ENCODE results near the gene MCM6.

Gene MCM6

DNA sequence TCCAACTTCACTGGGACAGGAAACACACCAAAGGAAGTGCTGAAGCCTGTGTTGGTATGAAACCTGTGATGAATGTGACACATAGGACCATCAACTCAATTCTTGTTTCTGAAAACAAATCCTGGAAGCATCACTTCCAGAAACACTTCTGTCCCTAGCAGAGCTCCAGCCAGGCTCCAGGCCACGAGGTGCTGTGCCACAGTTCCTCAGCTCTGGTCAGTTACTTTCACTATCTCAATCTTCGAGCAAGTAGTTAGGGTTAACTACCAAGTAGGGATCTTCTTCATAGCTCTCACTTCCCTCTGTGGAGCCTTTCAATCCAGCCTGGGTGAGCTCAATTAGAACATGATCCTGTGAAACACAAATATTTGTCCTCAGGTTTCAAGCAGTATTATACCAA lies 35.6 kb downstream of the MCM6 start:
- DNase-seq (ENCODE audit: low spot score), result no peak
- TF ChIP-seq, protein P1, sequence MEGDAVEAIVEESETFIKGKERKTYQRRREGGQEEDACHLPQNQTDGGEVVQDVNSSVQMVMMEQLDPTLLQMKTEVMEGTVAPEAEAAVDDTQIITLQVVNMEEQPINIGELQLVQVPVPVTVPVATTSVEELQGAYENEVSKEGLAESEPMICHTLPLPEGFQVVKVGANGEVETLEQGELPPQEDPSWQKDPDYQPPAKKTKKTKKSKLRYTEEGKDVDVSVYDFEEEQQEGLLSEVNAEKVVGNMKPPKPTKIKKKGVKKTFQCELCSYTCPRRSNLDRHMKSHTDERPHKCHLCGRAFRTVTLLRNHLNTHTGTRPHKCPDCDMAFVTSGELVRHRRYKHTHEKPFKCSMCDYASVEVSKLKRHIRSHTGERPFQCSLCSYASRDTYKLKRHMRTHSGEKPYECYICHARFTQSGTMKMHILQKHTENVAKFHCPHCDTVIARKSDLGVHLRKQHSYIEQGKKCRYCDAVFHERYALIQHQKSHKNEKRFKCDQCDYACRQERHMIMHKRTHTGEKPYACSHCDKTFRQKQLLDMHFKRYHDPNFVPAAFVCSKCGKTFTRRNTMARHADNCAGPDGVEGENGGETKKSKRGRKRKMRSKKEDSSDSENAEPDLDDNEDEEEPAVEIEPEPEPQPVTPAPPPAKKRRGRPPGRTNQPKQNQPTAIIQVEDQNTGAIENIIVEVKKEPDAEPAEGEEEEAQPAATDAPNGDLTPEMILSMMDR (conservative IDR thresholded peaks at IDR 0.05; ENCODE audit: low read depth), result no peak
- POLR2A ChIA-PET (ENCODE audit: low non-redundant PET), result no interaction called here
- H3K27ac ChIP-seq, result no peak overlapping the region
- CTCF ChIA-PET, result interaction anchor here (0.6 kb wide), 1 partner anchor 21 kb away, joined by 3 read pairs; no protein-coding TSS in a partner anchor

DNA sequence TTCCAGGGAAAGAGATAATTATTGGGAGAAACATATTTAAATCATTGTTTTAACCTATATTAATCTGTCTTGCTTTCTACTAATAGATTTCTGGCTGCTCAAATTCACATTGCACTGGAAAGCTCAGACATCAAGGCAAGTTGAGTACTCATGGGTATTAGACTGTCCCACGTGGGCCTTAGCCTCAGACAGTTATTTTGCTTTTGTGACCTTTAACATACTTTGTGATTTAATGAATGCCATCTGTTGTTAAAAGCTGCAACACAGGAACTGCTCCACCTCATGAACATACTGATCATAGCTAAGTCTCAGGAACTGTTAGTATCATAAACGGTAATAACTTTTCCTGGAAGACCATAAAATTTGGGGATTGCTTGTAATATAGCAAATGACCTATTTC lies 36.5 kb downstream of the MCM6 start:
- no peak overlapping the region for H3K27ac ChIP-seq
- ChIA-PET CTCF (no interaction called here), POLR2A (ENCODE audit: low non-redundant PET) (no interaction called here)
- no peak for DNase-seq (ENCODE audit: low spot score)
- TF ChIP-seq, protein P1 (conservative IDR thresholded peaks at IDR 0.05; ENCODE audit: low read depth), result no peak

DNA sequence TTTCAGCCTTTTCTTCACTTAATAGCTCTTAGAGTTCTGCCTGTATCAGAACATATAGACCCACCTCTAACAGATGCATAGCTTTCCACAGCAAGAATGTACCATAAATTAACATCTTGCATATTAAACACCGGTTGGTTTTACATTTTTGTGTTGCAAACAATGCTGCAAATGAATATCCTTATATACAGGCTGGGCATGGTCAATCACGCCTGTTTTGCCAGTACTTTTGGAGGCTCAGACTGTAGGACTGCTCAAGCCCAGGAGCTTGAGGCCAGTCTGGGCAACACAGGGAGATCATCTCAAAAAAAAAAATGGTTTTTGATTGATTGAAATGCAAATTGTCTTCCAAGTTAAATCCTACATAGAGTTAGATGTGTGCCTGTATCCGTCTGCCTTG lies 37.7 kb downstream of the MCM6 start:
- TF ChIP-seq, protein P1 (conservative IDR thresholded peaks at IDR 0.05; ENCODE audit: low read depth), result no peak
- DNase-seq (ENCODE audit: low spot score), result no peak
- H3K27ac ChIP-seq, result no peak overlapping the region
- POLR2A ChIA-PET (ENCODE audit: low non-redundant PET), result no interaction called here
- CTCF ChIA-PET, result no interaction called here

DNA sequence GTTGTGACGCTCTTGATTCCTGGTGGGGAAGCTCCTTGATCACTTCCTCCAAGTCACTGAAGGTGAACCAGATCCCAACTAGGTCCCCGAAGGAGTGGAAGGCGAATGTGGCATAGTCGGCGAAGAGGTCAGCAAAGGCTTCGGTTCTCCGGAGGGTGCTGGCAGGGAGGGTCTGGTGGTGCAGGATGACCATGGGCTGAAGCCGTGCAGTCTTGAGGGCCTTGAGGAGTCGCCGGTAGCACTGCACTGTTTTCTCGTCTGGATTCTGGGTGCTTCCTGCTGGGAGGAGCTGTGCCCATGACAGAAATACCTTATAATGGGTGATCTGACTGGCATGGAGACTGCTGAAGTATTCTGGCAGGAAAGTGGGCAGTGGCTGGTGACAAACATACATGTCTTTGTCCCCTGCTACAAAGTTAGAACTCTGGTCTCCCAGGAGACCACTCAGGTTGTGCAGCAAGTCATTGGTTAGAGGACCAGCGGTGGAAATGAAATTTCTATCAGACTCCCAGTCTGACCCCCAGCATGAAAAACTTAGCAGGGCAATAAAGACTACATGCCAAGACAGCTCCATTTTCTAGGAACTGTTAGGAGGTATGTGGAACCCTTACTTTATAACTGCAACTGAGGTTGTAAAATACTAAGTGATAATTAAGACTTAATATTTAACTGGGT lies 39.5 kb downstream of the MCM6 start, which contains the start of gene LCT:
Gene LCT, minus strand, starts transcription at position 589 of the 675 bp plus-strand sequence. Its CDS starts 15 bp downstream, at position 574.
- TF ChIP-seq, protein P1 (conservative IDR thresholded peaks at IDR 0.05; ENCODE audit: low read depth), result no peak
- DNase-seq (ENCODE audit: low spot score), result no peak
- H3K27ac ChIP-seq, result no peak within 1 kb of the TSS
- ChIA-PET CTCF (no interaction called here), POLR2A (ENCODE audit: low non-redundant PET) (no interaction called here)

DNA sequence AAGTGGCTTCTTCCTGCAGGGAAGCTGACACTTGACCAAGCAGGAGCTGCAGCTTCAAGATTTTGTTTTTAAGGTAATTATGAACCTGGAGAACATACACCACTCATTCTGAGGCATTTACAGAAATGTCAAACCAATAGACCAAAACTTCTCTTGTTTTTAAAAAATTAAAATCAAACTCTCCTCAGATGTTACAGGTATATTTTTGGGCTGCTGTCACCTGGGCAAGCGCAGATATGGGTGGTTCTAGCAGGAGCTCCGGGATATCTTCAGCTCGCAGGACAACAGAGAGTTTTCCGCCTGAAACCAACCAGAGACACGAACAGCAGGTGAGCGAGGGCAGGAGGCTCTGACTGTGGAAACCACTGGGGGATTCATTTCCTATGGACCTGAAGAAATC lies 43.4 kb downstream of the MCM6 start:
- TF ChIP-seq, protein P1 (conservative IDR thresholded peaks at IDR 0.05; ENCODE audit: low read depth), result no peak
- ChIA-PET CTCF (interaction anchor here (0.6 to 1.2 kb wide), 3 partner anchors 13 to 1453 kb away, joined by 3 to 6 read pairs (median 5); no protein-coding TSS in a partner anchor), POLR2A (ENCODE audit: low non-redundant PET) (no interaction called here)
- no peak for DNase-seq (ENCODE audit: low spot score)
- no peak overlapping the region for H3K27ac ChIP-seq

DNA sequence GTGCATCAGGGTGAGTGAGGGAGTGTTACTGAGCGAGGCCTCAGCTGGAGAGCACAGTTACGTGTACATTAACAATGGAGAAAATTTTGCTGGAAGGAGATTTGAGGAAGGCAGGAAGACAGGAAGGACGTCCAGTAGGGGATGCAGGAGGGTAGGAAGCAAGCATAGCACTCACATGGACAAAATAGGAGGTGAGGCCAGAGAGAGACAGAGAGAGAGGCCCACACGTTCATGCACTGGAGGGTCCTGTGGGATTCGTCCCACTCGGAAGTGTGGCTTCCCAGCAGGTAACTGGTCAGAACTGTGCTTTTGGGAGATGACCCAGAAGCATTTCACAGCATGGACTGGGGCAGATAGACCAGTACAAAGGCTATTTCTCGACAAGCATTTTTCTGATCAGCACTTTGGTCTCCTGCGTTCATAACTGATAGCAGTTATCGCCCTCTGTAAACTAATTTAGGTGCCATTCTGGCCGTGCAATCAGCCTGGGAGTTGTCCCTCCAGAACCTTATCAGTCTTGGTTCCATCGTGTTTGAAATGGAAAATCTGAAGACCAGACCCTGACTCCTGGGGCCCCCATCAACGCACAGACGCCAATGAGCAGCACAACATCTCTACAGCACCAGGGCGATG lies 44.9 kb downstream of the MCM6 start:
- TF ChIP-seq, protein P1 (conservative IDR thresholded peaks at IDR 0.05; ENCODE audit: low read depth), result no peak
- POLR2A ChIA-PET (ENCODE audit: low non-redundant PET), result no interaction called here
- CTCF ChIA-PET, result no interaction called here
- no peak overlapping the region for H3K27ac ChIP-seq
- DNase-seq (ENCODE audit: low spot score), result no peak
